HPDE6-E6E7 (cell line): Measurements from ENCODE around the gene PPFIBP2.
"Not testable (repeated sequence)": the region's sequence is repeated elsewhere in the genome, so short reads cannot be mapped to it uniquely, and the experiment has no call there.

ENCODE experiments used
- DNase-seq: peaks from one replicate; pipeline ENCODE4 v3.0.0; 2011; ENCODE audit warnings: missing footprints; ENCODE audit errors: extremely low spot score

The PPFIBP2 gene

GRCh38 chr11:7635708-7636107 is 121.9 kb downstream of the PPFIBP2 start:
- DNase-seq = no peak

- DNase-seq = no peak
These were observed 122.6 kb downstream of the PPFIBP2 start for GRCh38 chr11:7636350-7636749.

- peak; percentile 38 for DNase-seq
These were observed 123.8 kb downstream of the PPFIBP2 start for GRCh38 chr11:7637447-7638157.

- no peak for DNase-seq
These were observed 125.2 kb downstream of the PPFIBP2 start for GRCh38 chr11:7638710-7639642.

- no peak for DNase-seq
These were observed 125.8 kb downstream of the PPFIBP2 start for GRCh38 chr11:7639643-7640025.

- no peak for DNase-seq
These were observed 127.0 kb downstream of the PPFIBP2 start for GRCh38 chr11:7640816-7641215.

GRCh38 chr11:7642747-7643146 is 128.9 kb downstream of the PPFIBP2 start:
- no peak for DNase-seq

GRCh38 chr11:7643314-7643713 is 129.5 kb downstream of the PPFIBP2 start:
- no peak for DNase-seq

GRCh38 chr11:7645206-7645605 is 131.4 kb downstream of the PPFIBP2 start:
- DNase-seq = no peak

GRCh38 chr11:7646866-7647265 is 133.1 kb downstream of the PPFIBP2 start:
- no peak for DNase-seq

- no peak for DNase-seq
These were observed 134.5 kb downstream of the PPFIBP2 start for GRCh38 chr11:7648264-7648663.

GRCh38 chr11:7651140-7651551 is 137.3 kb downstream of the PPFIBP2 start:
- DNase-seq = no peak

GRCh38 chr11:7651700-7652099 is 137.9 kb downstream of the PPFIBP2 start:
- no peak for DNase-seq

- DNase-seq = no peak
These were observed 140.5 kb downstream of the PPFIBP2 start for GRCh38 chr11:7654195-7654705.

GRCh38 chr11:7655253-7656217 is 141.7 kb downstream of the PPFIBP2 start:
- DNase-seq = no peak

GRCh38 chr11:7656704-7657103 is 142.9 kb downstream of the PPFIBP2 start:
- no peak for DNase-seq

GRCh38 chr11:7657306-7658025 is 143.7 kb downstream of the PPFIBP2 start:
- peak; percentile 65 for DNase-seq

GRCh38 chr11:7663531-7663930 is 149.7 kb downstream of the PPFIBP2 start:
- DNase-seq = not testable (repeated sequence)

- DNase-seq = no peak
These were observed 151.1 kb downstream of the PPFIBP2 start for GRCh38 chr11:7664867-7665266.

- DNase-seq = peak; percentile 86
These were observed 151.9 kb downstream of the PPFIBP2 start for GRCh38 chr11:7665473-7666291.
